Common myeloid progenitor, CD34-positive (primary cell): ENCODE data around the gene GPM6B.
A peak's percentile ranks its signal among the peaks of the same experiment; 100 is the strongest.

Experiments
- CTCF ChIA-PET: fragments of 350-600 bp; sonication (Branson Sonifier 250); formaldehyde crosslinking; loops from one replicate; lab custom pipeline; 2021; ENCODE audit warnings: antibody characterized with exemption; lab: Charles Lee
- POLR2A ChIA-PET: fragments of 350-600 bp; sonication (Branson Sonifier 250); formaldehyde crosslinking; loops from one replicate; lab custom pipeline; 2021; ENCODE audit warnings: antibody characterized with exemption; lab: Charles Lee
- DNase-seq, 3 donors: peaks; one replicate each; pipeline versions ENCODE4 v3.0.0 to v3.0.0-alpha.2; 2013
- H3K27ac ChIP-seq, 2 experiments: 1 replicate in 1 of 2; 2 replicates in 1 of 2; pipeline ENCODE4 v1.7.0; 2013; ENCODE audit warnings: inconsistent platforms in 2 of 2, low read length in 2 of 2, mild to moderate bottlenecking in 2 of 2, low read depth in 1 of 2, moderate library complexity in 1 of 2; ENCODE audit not compliant: severe bottlenecking in 2 of 2, insufficient read depth in 1 of 2, poor library complexity in 1 of 2
- H3K27me3 ChIP-seq, 5 experiments: replicated peaks in 2 of 5; 1 replicate in 3 of 5; 2 replicates in 2 of 5; pipeline versions ENCODE4 v1.6.1 to v1.7.0; 2013; ENCODE audit warnings: low read length in 4 of 5, mild to moderate bottlenecking in 2 of 5, moderate library complexity in 2 of 5, inconsistent platforms in 1 of 5; ENCODE audit not compliant: insufficient read depth in 5 of 5, control insufficient read depth in 4 of 5
- H3K36me3 ChIP-seq, 4 experiments: 1 replicate in 2 of 4; 2 replicates in 2 of 4; pipeline versions ENCODE4 v1.6.1 to v1.7.0; 2013; ENCODE audit warnings: low read length in 3 of 4, control low read depth in 1 of 4, mild to moderate bottlenecking in 1 of 4; ENCODE audit not compliant: control insufficient read depth in 4 of 4, insufficient read depth in 4 of 4
- H3K4me1 ChIP-seq, 4 experiments: 1 replicate in 3 of 4; 2 replicates in 1 of 4; pipeline versions ENCODE4 v1.6.1 to v1.7.1; 2013; ENCODE audit warnings: low read length in 3 of 4, mild to moderate bottlenecking in 3 of 4, control low read depth in 1 of 4, inconsistent platforms in 1 of 4, moderate library complexity in 1 of 4; ENCODE audit not compliant: control insufficient read depth in 4 of 4, insufficient read depth in 4 of 4; ENCODE audit errors: control extremely low read depth in 1 of 4
- H3K4me3 ChIP-seq, 7 experiments: 1 replicate in 4 of 7; 2 replicates in 3 of 7; pipeline versions ENCODE4 v1.5.1 to v1.7.0; 2013; ENCODE audit warnings: mild to moderate bottlenecking in 7 of 7, low read length in 6 of 7, moderate library complexity in 6 of 7, inconsistent platforms in 2 of 7, low read depth in 2 of 7, control low read depth in 1 of 7; ENCODE audit not compliant: insufficient read depth in 4 of 7, control insufficient read depth in 1 of 7; ENCODE audit errors: extremely low read depth in 1 of 7
- H3K9me3 ChIP-seq, 5 experiments: 1 replicate in 4 of 5; 2 replicates in 1 of 5; pipeline versions ENCODE4 v1.6.1 to v1.7.1; 2013; ENCODE audit warnings: low read length in 4 of 5, mild to moderate bottlenecking in 2 of 5, inconsistent platforms in 1 of 5, low read depth in 1 of 5, moderate library complexity in 1 of 5; ENCODE audit not compliant: control insufficient read depth in 4 of 5, insufficient read depth in 2 of 5; ENCODE audit errors: control extremely low read depth in 1 of 5
- WGBS: methylation state at CpG from one replicate; pipeline ENCODE4 v1.1.5; 2013; ENCODE audit not compliant: insufficient coverage; 5-methylcytosine and 5-hydroxymethylcytosine counted together

GPM6B gene

GRCh38 chrX:13852001-13852695, 35.3 kb upstream of the GPM6B start:
- DNase-seq: peak; percentile 1 to 32 (median 29)
- H3K27me3 ChIP-seq: no peaks in the 10 kb centered on the region
- H3K4me1 ChIP-seq: no peaks in the 10 kb centered on the region
- ChIA-PET POLR2A (no interaction called here), CTCF (no interaction called here)
- H3K9me3 ChIP-seq: peaks cover 0 to 3% (median 0%) of the 10 kb centered on the region in 5 experiments
- 71% methylated on average over 3 of the region's 4 CpGs for WGBS
- no peak overlapping the region for H3K27ac ChIP-seq
- H3K4me3 ChIP-seq: no peak overlapping the region
- no peaks in the 10 kb centered on the region for H3K36me3 ChIP-seq

GRCh38 chrX:13845721-13846378, 29.0 kb upstream of the GPM6B start:
- DNase-seq: no peak
- ChIA-PET POLR2A (no interaction called here), CTCF (no interaction called here)

GRCh38 chrX:13843150-13843721, 26.3 kb upstream of the GPM6B start:
- ChIA-PET POLR2A (no interaction called here), CTCF (no interaction called here)
- H3K36me3 ChIP-seq: no peaks in the 10 kb centered on the region
- no peaks in the 10 kb centered on the region for H3K9me3 ChIP-seq
- no CpG with 5 or more reads among the region's 1 CpG for WGBS
- H3K27ac ChIP-seq: no peak overlapping the region
- H3K4me3 ChIP-seq: no peak overlapping the region
- no peak for DNase-seq
- peaks cover 0 to 13% (median 0%) of the 10 kb centered on the region in 5 experiments for H3K27me3 ChIP-seq
- H3K4me1 ChIP-seq: no peaks in the 10 kb centered on the region

More at GRCh38 chrX:13845721-13846378, 29.0 kb upstream of the GPM6B start:
- Histone ChIP-seq H3K9me3 (peaks cover 0 to 3% (median 0%) of the 10 kb centered on the region in 5 experiments), H3K27me3 (peaks cover 0 to 4% (median 0%) of the 10 kb centered on the region in 5 experiments), H3K4me3 (no peak overlapping the region), H3K4me1 (no peaks in the 10 kb centered on the region), H3K36me3 (no peaks in the 10 kb centered on the region), H3K27ac (no peak overlapping the region)
- 89% methylated on average over 8 of the region's 8 CpGs for WGBS

GRCh38 chrX:13840121-13840520, 23.2 kb upstream of the GPM6B start:
- CTCF ChIA-PET: interaction anchor here (0.8 kb wide), 1 partner anchor 192 kb away, joined by 3 read pairs; no protein-coding TSS in a partner anchor

GRCh38 chrX:13837290-13837745, 20.4 kb upstream of the GPM6B start:
- no peak for DNase-seq
- ChIA-PET POLR2A (no interaction called here), CTCF (no interaction called here)
- H3K4me1 ChIP-seq: no peaks in the 10 kb centered on the region
- no peaks in the 10 kb centered on the region for H3K9me3 ChIP-seq
- no peak overlapping the region for H3K27ac ChIP-seq
- no peaks in the 10 kb centered on the region for H3K36me3 ChIP-seq
- WGBS: 60% methylated on average over 1 of the region's 7 CpGs
- H3K4me3 ChIP-seq: no peak overlapping the region
- H3K27me3 ChIP-seq: peaks cover 0 to 13% (median 0%) of the 10 kb centered on the region in 5 experiments

More at GRCh38 chrX:13840121-13840520, 23.2 kb upstream of the GPM6B start:
- POLR2A ChIA-PET: no interaction called here
- no peak for DNase-seq
- Histone ChIP-seq H3K36me3 (no peaks in the 10 kb centered on the region), H3K9me3 (no peaks in the 10 kb centered on the region), H3K27me3 (peaks cover 0 to 13% (median 0%) of the 10 kb centered on the region in 5 experiments), H3K27ac (no peak overlapping the region), H3K4me3 (no peak overlapping the region), H3K4me1 (no peaks in the 10 kb centered on the region)
- WGBS: no CpG with 5 or more reads among the region's 7 CpGs

- no peaks in the 10 kb centered on the region for H3K4me1 ChIP-seq
- no peak overlapping the region for H3K27ac ChIP-seq
- POLR2A ChIA-PET: no interaction called here
- 72% methylated on average over 4 of the region's 6 CpGs for WGBS
- CTCF ChIA-PET: no interaction called here
- DNase-seq: no peak
- no peak overlapping the region for H3K4me3 ChIP-seq
- H3K36me3 ChIP-seq: no peaks in the 10 kb centered on the region
- H3K27me3 ChIP-seq: peaks cover 0 to 13% (median 0%) of the 10 kb centered on the region in 5 experiments
- H3K9me3 ChIP-seq: no peaks in the 10 kb centered on the region
These were observed 19.7 kb upstream of the GPM6B start for GRCh38 chrX:13836575-13836974.

- no peaks in the 10 kb centered on the region for H3K4me1 ChIP-seq
- DNase-seq: no peak
- no peak overlapping the region for H3K4me3 ChIP-seq
- peaks cover 0 to 13% (median 0%) of the 10 kb centered on the region in 5 experiments for H3K27me3 ChIP-seq
- no peak overlapping the region for H3K27ac ChIP-seq
- POLR2A ChIA-PET: no interaction called here
- no peaks in the 10 kb centered on the region for H3K36me3 ChIP-seq
- no peaks in the 10 kb centered on the region for H3K9me3 ChIP-seq
- CTCF ChIA-PET: no interaction called here
- WGBS: 41% methylated on average over 3 of the region's 4 CpGs
These were observed 18.9 kb upstream of the GPM6B start for GRCh38 chrX:13835825-13836224.
